Breast epithelium (tissue), 3 donors: Measurements from ENCODE around the gene PMS1.

Source experiments
- POLR2A ChIP-seq: fragments of 450-650 bp; IDR thresholded peaks from one replicate; pipeline ENCODE4 v1.6.1; 2016; ENCODE audit warnings: antibody characterized with exemption, mild to moderate bottlenecking, moderate library complexity
- POLR2AphosphoS5 ChIP-seq, 3 donors: sonication (generic); formaldehyde crosslinking; IDR thresholded peaks; one replicate each; pipeline ENCODE4 v1.6.1; 2017; ENCODE audit warnings: antibody characterized with exemption in 3 of 3
- TF ChIP-seq, protein P1 (sequence below), 3 donors: fragments of 450-650 bp; IDR thresholded peaks; one replicate each; pipeline ENCODE4 v1.5.1; 2016 to 2017; ENCODE audit warnings: antibody characterized with exemption in 3 of 3, mild to moderate bottlenecking in 3 of 3, moderate library complexity in 3 of 3

DNA sequence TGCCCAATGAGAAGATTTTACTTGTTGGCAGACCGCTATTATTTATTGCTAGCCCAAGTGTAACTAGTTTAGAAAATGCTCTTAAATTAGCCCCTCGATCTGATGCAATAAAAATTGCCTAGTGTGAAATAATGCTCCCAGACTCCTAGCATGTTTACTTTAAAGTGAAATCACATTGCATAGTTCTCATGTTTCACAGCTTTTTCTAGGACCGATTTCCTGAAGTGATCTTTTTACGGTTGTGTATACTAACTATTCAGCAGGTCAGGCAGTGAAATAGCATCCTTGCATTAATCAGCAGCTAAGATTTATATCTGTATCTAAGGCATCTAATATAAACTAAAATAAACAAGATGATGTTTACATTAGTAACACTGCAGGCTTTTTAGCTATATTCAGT is 52.4 kb downstream of the PMS1 start:
- TF ChIP-seq, protein P1, sequence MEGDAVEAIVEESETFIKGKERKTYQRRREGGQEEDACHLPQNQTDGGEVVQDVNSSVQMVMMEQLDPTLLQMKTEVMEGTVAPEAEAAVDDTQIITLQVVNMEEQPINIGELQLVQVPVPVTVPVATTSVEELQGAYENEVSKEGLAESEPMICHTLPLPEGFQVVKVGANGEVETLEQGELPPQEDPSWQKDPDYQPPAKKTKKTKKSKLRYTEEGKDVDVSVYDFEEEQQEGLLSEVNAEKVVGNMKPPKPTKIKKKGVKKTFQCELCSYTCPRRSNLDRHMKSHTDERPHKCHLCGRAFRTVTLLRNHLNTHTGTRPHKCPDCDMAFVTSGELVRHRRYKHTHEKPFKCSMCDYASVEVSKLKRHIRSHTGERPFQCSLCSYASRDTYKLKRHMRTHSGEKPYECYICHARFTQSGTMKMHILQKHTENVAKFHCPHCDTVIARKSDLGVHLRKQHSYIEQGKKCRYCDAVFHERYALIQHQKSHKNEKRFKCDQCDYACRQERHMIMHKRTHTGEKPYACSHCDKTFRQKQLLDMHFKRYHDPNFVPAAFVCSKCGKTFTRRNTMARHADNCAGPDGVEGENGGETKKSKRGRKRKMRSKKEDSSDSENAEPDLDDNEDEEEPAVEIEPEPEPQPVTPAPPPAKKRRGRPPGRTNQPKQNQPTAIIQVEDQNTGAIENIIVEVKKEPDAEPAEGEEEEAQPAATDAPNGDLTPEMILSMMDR (IDR thresholded peaks at IDR 0.05) = no peak
- TF ChIP-seq POLR2A = no peak
- no peak for TF ChIP-seq POLR2AphosphoS5 (IDR thresholded peaks at IDR 0.05)
